ENCODE measurements around the gene DEGS2.

DNA sequence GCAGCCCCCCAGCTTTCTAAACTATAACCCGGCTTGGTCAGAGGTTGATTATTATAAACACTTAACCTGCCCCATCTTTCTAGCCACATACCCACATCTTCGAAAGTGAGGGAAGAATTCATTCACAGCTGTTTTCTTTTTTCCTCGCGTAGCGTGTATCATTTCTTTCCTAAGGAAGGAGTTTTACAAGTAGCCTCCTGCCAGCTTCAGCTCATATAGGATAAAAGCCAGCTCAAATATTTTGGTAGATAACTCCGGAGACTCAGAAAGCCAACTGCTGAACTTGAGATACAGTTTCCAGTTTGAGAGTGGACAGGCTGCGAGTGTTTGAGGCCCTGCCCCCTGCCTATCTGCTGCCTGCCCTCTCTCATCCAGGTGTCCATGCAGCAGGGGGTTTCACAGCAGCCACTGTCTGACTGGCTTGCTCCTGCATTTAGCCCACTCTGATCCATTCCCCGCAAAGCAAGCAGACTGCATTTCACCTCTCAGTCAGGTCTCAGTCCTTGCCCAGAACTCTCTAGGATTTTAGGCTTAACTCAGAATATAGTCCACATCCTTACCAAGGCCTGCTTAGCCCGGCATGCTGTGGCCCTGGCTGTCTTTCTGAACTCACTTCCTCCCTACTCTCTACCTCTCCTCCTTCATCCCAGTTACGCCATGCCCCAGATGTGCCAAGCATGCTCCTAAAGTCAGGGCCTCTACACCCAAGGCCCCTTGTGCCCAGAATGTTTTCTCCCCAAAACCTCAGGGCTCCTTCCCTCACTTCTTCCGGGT is 47.3 kb downstream of the DEGS2 start:
- TF ChIP-seq, protein P1, sequence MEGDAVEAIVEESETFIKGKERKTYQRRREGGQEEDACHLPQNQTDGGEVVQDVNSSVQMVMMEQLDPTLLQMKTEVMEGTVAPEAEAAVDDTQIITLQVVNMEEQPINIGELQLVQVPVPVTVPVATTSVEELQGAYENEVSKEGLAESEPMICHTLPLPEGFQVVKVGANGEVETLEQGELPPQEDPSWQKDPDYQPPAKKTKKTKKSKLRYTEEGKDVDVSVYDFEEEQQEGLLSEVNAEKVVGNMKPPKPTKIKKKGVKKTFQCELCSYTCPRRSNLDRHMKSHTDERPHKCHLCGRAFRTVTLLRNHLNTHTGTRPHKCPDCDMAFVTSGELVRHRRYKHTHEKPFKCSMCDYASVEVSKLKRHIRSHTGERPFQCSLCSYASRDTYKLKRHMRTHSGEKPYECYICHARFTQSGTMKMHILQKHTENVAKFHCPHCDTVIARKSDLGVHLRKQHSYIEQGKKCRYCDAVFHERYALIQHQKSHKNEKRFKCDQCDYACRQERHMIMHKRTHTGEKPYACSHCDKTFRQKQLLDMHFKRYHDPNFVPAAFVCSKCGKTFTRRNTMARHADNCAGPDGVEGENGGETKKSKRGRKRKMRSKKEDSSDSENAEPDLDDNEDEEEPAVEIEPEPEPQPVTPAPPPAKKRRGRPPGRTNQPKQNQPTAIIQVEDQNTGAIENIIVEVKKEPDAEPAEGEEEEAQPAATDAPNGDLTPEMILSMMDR (IDR thresholded peaks at IDR 0.05 in 8 of 11, conservative IDR thresholded peaks at IDR 0.05 in 3 of 11) = no peak
- no peak for TF ChIP-seq POLR2A (IDR thresholded peaks at IDR 0.05)

Measured in spleen (tissue), 7 donors.